Thyroid gland (tissue), 4 donors: Measurements from ENCODE around the gene GBP6.

Source experiments
- POLR2A ChIP-seq, 2 donors: fragments of 450-650 bp; IDR thresholded peaks; one replicate each; pipeline ENCODE4 v1.6.1; 2017; ENCODE audit warnings: antibody characterized with exemption in 2 of 2, mild to moderate bottlenecking in 2 of 2, moderate library complexity in 1 of 2
- TF ChIP-seq, protein P1 (sequence below), 6 experiments: fragments of 200-600 bp in 3 of 6; fragments of 450-650 bp in 3 of 6; sonication (generic) in 3 of 6; IDR thresholded peaks; one replicate each; pipeline ENCODE4 v1.5.1; 2016 to 2019; ENCODE audit warnings: antibody characterized with exemption in 6 of 6, mild to moderate bottlenecking in 2 of 6, inconsistent platforms in 1 of 6, moderate library complexity in 1 of 6

- TF ChIP-seq POLR2A (IDR thresholded peaks at IDR 0.05) = no peak
- TF ChIP-seq, protein P1, sequence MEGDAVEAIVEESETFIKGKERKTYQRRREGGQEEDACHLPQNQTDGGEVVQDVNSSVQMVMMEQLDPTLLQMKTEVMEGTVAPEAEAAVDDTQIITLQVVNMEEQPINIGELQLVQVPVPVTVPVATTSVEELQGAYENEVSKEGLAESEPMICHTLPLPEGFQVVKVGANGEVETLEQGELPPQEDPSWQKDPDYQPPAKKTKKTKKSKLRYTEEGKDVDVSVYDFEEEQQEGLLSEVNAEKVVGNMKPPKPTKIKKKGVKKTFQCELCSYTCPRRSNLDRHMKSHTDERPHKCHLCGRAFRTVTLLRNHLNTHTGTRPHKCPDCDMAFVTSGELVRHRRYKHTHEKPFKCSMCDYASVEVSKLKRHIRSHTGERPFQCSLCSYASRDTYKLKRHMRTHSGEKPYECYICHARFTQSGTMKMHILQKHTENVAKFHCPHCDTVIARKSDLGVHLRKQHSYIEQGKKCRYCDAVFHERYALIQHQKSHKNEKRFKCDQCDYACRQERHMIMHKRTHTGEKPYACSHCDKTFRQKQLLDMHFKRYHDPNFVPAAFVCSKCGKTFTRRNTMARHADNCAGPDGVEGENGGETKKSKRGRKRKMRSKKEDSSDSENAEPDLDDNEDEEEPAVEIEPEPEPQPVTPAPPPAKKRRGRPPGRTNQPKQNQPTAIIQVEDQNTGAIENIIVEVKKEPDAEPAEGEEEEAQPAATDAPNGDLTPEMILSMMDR (IDR thresholded peaks at IDR 0.05) = no peak
Measured at GRCh38 chr1:89425056-89425455, 61.2 kb downstream of the GBP6 start.
